GM23338 (cell line): ENCODE results near the gene RNF31. TPM values are rescaled to one million over a fixed set of nuclear protein-coding genes. Genes with fewer than 3 reads are reported as not detected.

Experiments used
- ATAC-seq: fragments of 200-7000 bp; cut with Tn5 transposase; 3 replicates; pipeline ENCODE4 v1.9.1; 2020
- DNase-seq: peaks from one replicate; pipeline ENCODE4 v3.0.0-alpha.2; 2015; ENCODE audit warnings: low spot score
- H2AFZ ChIP-seq: fragments of 200-600 bp; sonication (generic); 2 replicates; pipeline ENCODE4 v1.8.0; 2016; ENCODE audit warnings: antibody characterized with exemption, mild to moderate bottlenecking, moderate library complexity
- H3F3A ChIP-seq: fragments of 200-600 bp; sonication (generic); replicated peaks from 2 replicates; pipeline ENCODE4 v1.8.0; 2017; ENCODE audit warnings: antibody characterized with exemption, mixed run types, low read depth
- H3K27ac ChIP-seq: fragments of 200-600 bp; sonication (generic); 2 replicates; pipeline ENCODE4 v1.6.1; 2016; ENCODE audit warnings: low read depth
- H3K27me3 ChIP-seq: fragments of 200-600 bp; sonication (generic); 2 replicates; pipeline ENCODE4 v1.8.0; 2016; ENCODE audit warnings: mild to moderate bottlenecking, mixed run types, moderate library complexity; ENCODE audit not compliant: insufficient read depth
- H3K36me3 ChIP-seq: fragments of 200-600 bp; sonication (generic); 2 replicates; pipeline ENCODE4 v1.8.0; 2016; ENCODE audit warnings: mild to moderate bottlenecking; ENCODE audit not compliant: insufficient read depth
- H3K4me1 ChIP-seq: fragments of 200-600 bp; sonication (generic); 2 replicates; pipeline ENCODE4 v1.8.0; 2016; ENCODE audit warnings: mild to moderate bottlenecking, moderate library complexity; ENCODE audit not compliant: insufficient read depth
- H3K4me2 ChIP-seq: fragments of 200-600 bp; sonication (generic); 2 replicates; pipeline ENCODE4 v1.7.1; 2017; ENCODE audit warnings: mixed run types
- H3K4me3 ChIP-seq: fragments of 200-600 bp; sonication (generic); 2 replicates; pipeline ENCODE4 v1.6.1; 2016; ENCODE audit warnings: mixed run types
- H3K79me2 ChIP-seq: fragments of 200-600 bp; sonication (generic); replicated peaks from 2 replicates; pipeline ENCODE4 v1.8.0; 2017; ENCODE audit warnings: mild to moderate bottlenecking; ENCODE audit not compliant: insufficient read depth
- H3K9me2 ChIP-seq: fragments of 200-600 bp; sonication (generic); 2 replicates; pipeline ENCODE4 v1.8.0; 2017; ENCODE audit not compliant: insufficient read depth
- H4K20me1 ChIP-seq: fragments of 200-600 bp; sonication (generic); replicated peaks from 2 replicates; pipeline ENCODE4 v1.8.0; 2017; ENCODE audit warnings: mild to moderate bottlenecking; ENCODE audit not compliant: insufficient read depth
- H3K27ac Mint-ChIP-seq: 2 replicates; pipeline ENCODE4 v1.8.0; 2020; ENCODE audit warnings: inconsistent platforms, mild to moderate bottlenecking, moderate library complexity, mixed read lengths
- H3K27me3 Mint-ChIP-seq: 3 replicates; pipeline ENCODE4 v1.8.0; 2022; ENCODE audit warnings: low read depth, mild to moderate bottlenecking, moderate library complexity, mixed read lengths, inconsistent platforms; ENCODE audit not compliant: insufficient read depth, poor library complexity
- H3K36me3 Mint-ChIP-seq: 3 replicates; pipeline ENCODE4 v1.8.0; 2021; ENCODE audit warnings: low read depth, mild to moderate bottlenecking, inconsistent platforms, moderate library complexity, mixed read lengths
- H3K4me1 Mint-ChIP-seq: 3 replicates; pipeline ENCODE4 v1.8.0; 2020; ENCODE audit warnings: mild to moderate bottlenecking, inconsistent platforms, mixed read lengths
- H3K4me3 Mint-ChIP-seq: 3 replicates; pipeline ENCODE4 v1.8.0; 2021; ENCODE audit warnings: moderate library complexity, mild to moderate bottlenecking, inconsistent platforms, mixed read lengths
- H3K9me3 Mint-ChIP-seq: 3 replicates; pipeline ENCODE4 v1.8.0; 2020; ENCODE audit warnings: moderate library complexity, mild to moderate bottlenecking, inconsistent platforms, mixed read lengths
- CTCF ChIP-seq, 2 experiments: fragments of 200-600 bp in 1 of 2; sonication (generic) in 1 of 2; conservative IDR thresholded peaks; 2 replicates each; pipeline versions ENCODE4 v1.5.1 to v1.6.1; 2016 to 2017; ENCODE audit warnings: antibody characterized with exemption in 2 of 2, low read depth in 2 of 2, mild to moderate bottlenecking in 2 of 2, moderate library complexity in 1 of 2
- EZH2 ChIP-seq: fragments of 200-600 bp; sonication (generic); IDR thresholded peaks from one replicate; pipeline ENCODE4 v1.8.0; 2017; ENCODE audit warnings: antibody characterized with exemption, mild to moderate bottlenecking, low read depth; ENCODE audit not compliant: unreplicated experiment
- JUNB ChIP-seq: IDR thresholded peaks from one replicate; pipeline ENCODE4 v1.6.1; 2016; ENCODE audit warnings: antibody characterized with exemption; ENCODE audit not compliant: unreplicated experiment
- NANOG ChIP-seq: IDR thresholded peaks from 2 replicates; pipeline ENCODE4 v1.6.1; 2016; ENCODE audit warnings: antibody characterized with exemption, borderline replicate concordance
- STAT1 ChIP-seq: IDR thresholded peaks from one replicate; pipeline ENCODE4 v1.6.1; 2016; ENCODE audit warnings: antibody characterized with exemption; ENCODE audit not compliant: unreplicated experiment
- polyA plus RNA-seq: library from polyadenylated mRNA; unstranded; fragments of >200 nt; fragmentation: Nextera tagmentation; extraction: Ambion mirVana; gene quantifications from 2 replicates; pipeline ENCODE4 v1.2.1, GENCODE V29; 2016
- total RNA-seq: library from RNA; depleted of rRNA; stranded (reverse); fragments of >200 nt; shearing (Covaris generic); gene quantifications from 2 replicates; pipeline ENCODE4 v1.2.3, GENCODE V29; 2014
- TF ChIP-seq, protein P1 (sequence below): IDR thresholded peaks from 2 replicates; pipeline ENCODE4 v1.6.1; 2016; ENCODE audit warnings: antibody characterized with exemption

The RNF31 gene
- total and polyA plus RNA-seq, 2 experiments from 2014 or later = 54.8 to 87.4 TPM

- H4K20me1 ChIP-seq = peaks cover 6% of the 10 kb centered on the region
- no peak overlapping the region for H3K4me3 ChIP-seq
- H3K9me2 ChIP-seq = no peaks in the 10 kb centered on the region
- no peak overlapping the region for H3K4me2 ChIP-seq
- H3F3A ChIP-seq = no peaks in the 10 kb centered on the region; the same call in 1 of the 2 replicates
- ATAC-seq (no peak), DNase-seq (no peak)
- no peak overlapping the region for H3K27ac ChIP-seq
- H3K79me2 ChIP-seq = peaks cover 13% of the 10 kb centered on the region; the same call in 1 of the 2 replicates
- no peak overlapping the region for H3K27ac Mint-ChIP-seq
- no peaks in the 10 kb centered on the region; the same call in 1 of the 2 replicates for H3K36me3 ChIP-seq
- peaks cover 3% of the 10 kb centered on the region; the same call in 2 of the 3 replicates for H3K9me3 Mint-ChIP-seq
- peaks cover 28% of the 10 kb centered on the region for H3K27me3 Mint-ChIP-seq
- no peak for TF ChIP-seq STAT1
- no peaks in the 10 kb centered on the region for H3K27me3 ChIP-seq
- H3K4me1 Mint-ChIP-seq = peaks cover 17% of the 10 kb centered on the region
- peaks cover 76% of the 10 kb centered on the region for H3K36me3 Mint-ChIP-seq
- peaks cover 10% of the 10 kb centered on the region for H3K4me1 ChIP-seq
- no peak overlapping the region for H2AFZ ChIP-seq
- H3K4me3 Mint-ChIP-seq = no peak overlapping the region
Observed at GRCh38 chr14:24185026-24185425, 37.7 kb downstream of the RNF31 start.

DNA sequence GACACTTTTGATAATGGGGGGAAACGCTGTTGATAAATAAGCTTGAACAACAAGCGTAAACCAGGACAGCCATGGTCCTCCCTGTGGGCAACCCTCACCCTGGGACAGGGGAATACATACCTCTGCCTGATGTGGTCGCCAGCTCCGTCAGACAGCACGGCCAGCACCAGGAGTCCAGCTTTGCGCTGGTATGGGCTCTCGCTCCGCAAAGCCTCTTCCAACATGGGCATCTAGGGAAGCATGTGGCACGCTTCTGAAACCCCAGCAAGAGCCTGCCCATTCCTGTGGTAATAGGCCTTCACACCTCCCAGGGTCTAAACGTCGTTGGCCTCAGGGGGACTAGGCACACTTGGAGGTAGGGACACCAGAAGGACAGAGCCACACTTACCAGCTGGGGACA, 38.4 kb downstream of the RNF31 start:
- Histone ChIP-seq H3K4me1 (peaks cover 10% of the 10 kb centered on the region), H3K4me2 (no peak overlapping the region), H3K27ac (no peak overlapping the region), H3K27me3 (no peaks in the 10 kb centered on the region), H2AFZ (no peak overlapping the region), H3K79me2 (peaks cover 13% of the 10 kb centered on the region; the same call in 1 of the 2 replicates), H3K36me3 (no peaks in the 10 kb centered on the region; the same call in 1 of the 2 replicates), H3F3A (no peaks in the 10 kb centered on the region; the same call in 1 of the 2 replicates), H3K4me3 (no peak overlapping the region), H4K20me1 (peaks cover 6% of the 10 kb centered on the region), H3K9me2 (no peaks in the 10 kb centered on the region)
- Mint-ChIP-seq H3K36me3 (peaks cover 71% of the 10 kb centered on the region), H3K4me3 (no peak overlapping the region), H3K9me3 (peaks cover 3% of the 10 kb centered on the region; the same call in 2 of the 3 replicates), H3K4me1 (peaks cover 17% of the 10 kb centered on the region), H3K27ac (no peak overlapping the region), H3K27me3 (peaks cover 30% of the 10 kb centered on the region)
- ATAC-seq (no peak), DNase-seq (no peak)
- no peak for TF ChIP-seq JUNB
- no peak for TF ChIP-seq NANOG
- no peak for TF ChIP-seq CTCF (conservative IDR thresholded peaks at IDR 0.05; ENCODE audit: low read depth in 2 of 2)
- TF ChIP-seq, protein P1, sequence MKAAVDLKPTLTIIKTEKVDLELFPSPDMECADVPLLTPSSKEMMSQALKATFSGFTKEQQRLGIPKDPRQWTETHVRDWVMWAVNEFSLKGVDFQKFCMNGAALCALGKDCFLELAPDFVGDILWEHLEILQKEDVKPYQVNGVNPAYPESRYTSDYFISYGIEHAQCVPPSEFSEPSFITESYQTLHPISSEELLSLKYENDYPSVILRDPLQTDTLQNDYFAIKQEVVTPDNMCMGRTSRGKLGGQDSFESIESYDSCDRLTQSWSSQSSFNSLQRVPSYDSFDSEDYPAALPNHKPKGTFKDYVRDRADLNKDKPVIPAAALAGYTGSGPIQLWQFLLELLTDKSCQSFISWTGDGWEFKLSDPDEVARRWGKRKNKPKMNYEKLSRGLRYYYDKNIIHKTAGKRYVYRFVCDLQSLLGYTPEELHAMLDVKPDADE = no peak
- TF ChIP-seq EZH2 = no peak
